Esophagus muscularis mucosa (tissue), 4 donors: Measurements from ENCODE around the gene DAPK1. TPM values are rescaled to one million over a fixed set of nuclear protein-coding genes. Genes with fewer than 3 reads are reported as not detected.

Experiments
- DNase-seq: peaks from one replicate; pipeline ENCODE4 v3.0.0-alpha.2; 2017; ENCODE audit errors: extremely low spot score
- H3K27ac ChIP-seq, 4 donors: fragments of 200-600 bp; sonication (generic); replicated peaks in 1 of 4; 1 replicate in 3 of 4; 2 replicates in 1 of 4; pipeline ENCODE4 v1.5.1; 2016 to 2019; ENCODE audit warnings: mild to moderate bottlenecking in 1 of 4
- H3K27me3 ChIP-seq, 4 donors: fragments of 200-600 bp; sonication (generic); one replicate each; pipeline versions ENCODE4 v1.5.1 to v1.6.0; 2016 to 2019
- H3K36me3 ChIP-seq, 4 donors: fragments of 200-600 bp; sonication (generic); one replicate each; pipeline ENCODE4 v1.5.1; 2016 to 2019
- H3K4me1 ChIP-seq, 4 donors: fragments of 200-600 bp; sonication (generic); one replicate each; pipeline ENCODE4 v1.5.1; 2016 to 2019
- H3K4me3 ChIP-seq, 4 donors: fragments of 200-600 bp; sonication (generic); 1 replicate in 2 of 4; 2 replicates in 2 of 4; pipeline ENCODE4 v1.5.1; 2016 to 2019; ENCODE audit warnings: mild to moderate bottlenecking in 4 of 4, moderate library complexity in 1 of 4
- H3K9me3 ChIP-seq, 4 donors: fragments of 200-600 bp; sonication (generic); 1 replicate in 3 of 4; 2 replicates in 1 of 4; pipeline ENCODE4 v1.5.1; 2016 to 2019
- CTCF ChIP-seq, 3 experiments: fragments of 200-600 bp in 2 of 3; fragments of 450-650 bp in 1 of 3; sonication (generic) in 2 of 3; IDR thresholded peaks; one replicate each; pipeline ENCODE4 v1.5.1; 2017 to 2019; ENCODE audit warnings: antibody characterized with exemption in 3 of 3, mild to moderate bottlenecking in 2 of 3, moderate library complexity in 1 of 3
- EP300 ChIP-seq: sonication (generic); formaldehyde crosslinking; IDR thresholded peaks from one replicate; pipeline ENCODE4 v1.6.1; 2017; ENCODE audit warnings: antibody characterized with exemption
- POLR2A ChIP-seq: fragments of 450-650 bp; IDR thresholded peaks from one replicate; pipeline ENCODE4 v1.6.1; 2017; ENCODE audit warnings: antibody characterized with exemption, moderate library complexity, mild to moderate bottlenecking, low read depth
- POLR2AphosphoS5 ChIP-seq, 2 donors: sonication (generic); formaldehyde crosslinking; IDR thresholded peaks; one replicate each; pipeline ENCODE4 v1.6.1; 2017; ENCODE audit warnings: antibody characterized with exemption in 2 of 2
- WGBS: methylation state at CpG from one replicate; pipeline ENCODE4 v1.1.5; 2018; 5-methylcytosine and 5-hydroxymethylcytosine counted together
- intact Hi-C: fragments of 100-400 bp; cut with DNase I; formaldehyde crosslinking; loops from one replicate; pipeline ENCODE4 v1.15.1; 2023
- total RNA-seq, 4 donors: library from RNA; depleted of rRNA; stranded (reverse); fragments of >200 nt; gene quantifications; one replicate each; pipeline versions ENCODE4 v1.1.0 to v1.2.1, GENCODE V29; 2016

The DAPK1 gene
- total RNA-seq, 4 donors from 2014 or later, result 51.7 to 96.8 (median 80.7) TPM

GRCh38 chr9:87562530-87563170, 65.0 kb downstream of the DAPK1 start:
- TF ChIP-seq POLR2A (no peak), EP300 (no peak), POLR2AphosphoS5 (IDR thresholded peaks at IDR 0.05) (no peak), CTCF (IDR thresholded peaks at IDR 0.05) (no peak)
- Histone ChIP-seq H3K4me3 (no peak overlapping the region), H3K4me1 (peaks cover 0 to 92% (median 79%) of the 10 kb centered on the region in 4 donors), H3K27me3 (no peaks in the 10 kb centered on the region), H3K27ac (peak overlapping the region; percentile 52 to 68 (median 60)), H3K36me3 (no peaks in the 10 kb centered on the region), H3K9me3 (no peaks in the 10 kb centered on the region)
- WGBS, result 58% methylated on average over 2 of the region's 2 CpGs
- DNase-seq, result no peak
- intact Hi-C loops, result no loop called here

- H3K9me3 ChIP-seq, result no peaks in the 10 kb centered on the region
- intact Hi-C loops, result no loop called here
- 56% methylated on average over 1 of the region's 1 CpG for WGBS
- H3K4me1 ChIP-seq, result peaks cover 0 to 94% (median 81%) of the 10 kb centered on the region in 4 donors
- DNase-seq, result no peak
- H3K36me3 ChIP-seq, result no peaks in the 10 kb centered on the region
- no peak overlapping the region for H3K4me3 ChIP-seq
- peak overlapping the region; percentile 44 to 68 (median 60) for H3K27ac ChIP-seq
- no peaks in the 10 kb centered on the region for H3K27me3 ChIP-seq
- TF ChIP-seq POLR2A (no peak), CTCF (IDR thresholded peaks at IDR 0.05) (no peak), EP300 (no peak)
These were observed 66.4 kb downstream of the DAPK1 start for GRCh38 chr9:87564111-87564510.

GRCh38 chr9:87564791-87565241, 67.1 kb downstream of the DAPK1 start:
- DNase-seq, result no peak
- peak overlapping the region; percentile 44 to 68 (median 60) for H3K27ac ChIP-seq
- no peaks in the 10 kb centered on the region for H3K9me3 ChIP-seq
- H3K27me3 ChIP-seq, result no peaks in the 10 kb centered on the region
- no peak overlapping the region for H3K4me3 ChIP-seq
- TF ChIP-seq CTCF (IDR thresholded peaks at IDR 0.05), result no peak
- TF ChIP-seq POLR2AphosphoS5 (IDR thresholded peaks at IDR 0.05), result no peak
- no peak for TF ChIP-seq POLR2A
- no peak for TF ChIP-seq EP300
- intact Hi-C loops, result no loop called here
- WGBS, result 42% methylated on average over 4 of the region's 4 CpGs
- H3K4me1 ChIP-seq, result peaks cover 0 to 94% (median 86%) of the 10 kb centered on the region in 4 donors
- H3K36me3 ChIP-seq, result no peaks in the 10 kb centered on the region

GRCh38 chr9:87567001-87567400, 69.3 kb downstream of the DAPK1 start:
- Histone ChIP-seq H3K9me3 (no peaks in the 10 kb centered on the region), H3K27ac (peak overlapping the region; percentile 53 to 73 (median 65)), H3K36me3 (no peaks in the 10 kb centered on the region), H3K4me1 (peaks cover 5 to 98% (median 97%) of the 10 kb centered on the region in 4 donors), H3K27me3 (no peaks in the 10 kb centered on the region), H3K4me3 (no peak overlapping the region)
- intact Hi-C loops, result no loop called here
- 18% methylated on average over 4 of the region's 4 CpGs for WGBS
- TF ChIP-seq POLR2A (no peak), CTCF (IDR thresholded peaks at IDR 0.05) (no peak), POLR2AphosphoS5 (IDR thresholded peaks at IDR 0.05) (no peak), EP300 (no peak)
- DNase-seq, result no peak
